Right atrium auricular region (tissue), 2 donors: ENCODE measurements around the gene LY9. TPM values are rescaled to one million over a fixed set of nuclear protein-coding genes. Genes with fewer than 3 reads are reported as not detected.

Experiments used
- DNase-seq: peaks from one replicate; pipeline ENCODE4 v3.0.0-alpha.2; 2019; ENCODE audit warnings: low spot score
- H3K27ac ChIP-seq, 2 donors: fragments of 200-600 bp; sonication (generic); 1 replicate in 1 of 2; 2 replicates in 1 of 2; pipeline ENCODE4 v1.5.1; 2016 to 2019
- H3K27me3 ChIP-seq, 2 donors: fragments of 200-600 bp; sonication (generic); one replicate each; pipeline versions ENCODE4 v1.5.1 to v1.6.0; 2017 to 2019
- H3K36me3 ChIP-seq: fragments of 200-600 bp; sonication (generic); one replicate; pipeline ENCODE4 v1.5.1; 2016
- H3K4me1 ChIP-seq, 2 donors: fragments of 200-600 bp; sonication (generic); one replicate each; pipeline versions ENCODE4 v1.5.1 to v1.6.0; 2017 to 2019
- H3K4me3 ChIP-seq, 2 donors: fragments of 200-600 bp; sonication (generic); 1 replicate in 1 of 2; 2 replicates in 1 of 2; pipeline ENCODE4 v1.5.1; 2017 to 2019; ENCODE audit warnings: mild to moderate bottlenecking in 1 of 2, moderate library complexity in 1 of 2
- H3K9me3 ChIP-seq, 2 donors: fragments of 200-600 bp; sonication (generic); one replicate each; pipeline ENCODE4 v1.5.1; 2019
- total RNA-seq, 2 donors: library from RNA; depleted of rRNA; stranded (reverse); fragments of >200 nt; gene quantifications; one replicate each; pipeline ENCODE4 v1.1.0, GENCODE V29; 2016
- TF ChIP-seq, protein P1 (sequence below), 2 donors: fragments of 200-600 bp; sonication (generic); IDR thresholded peaks; one replicate each; pipeline ENCODE4 v1.5.1; 2019; ENCODE audit warnings: antibody characterized with exemption in 2 of 2

Gene LY9
- total RNA-seq, 2 donors from 2014 or later = 0.19 to 0.20 TPM

GRCh38 chr1:160838888-160839287 lies 42.9 kb downstream of the LY9 start:
- no peaks in the 10 kb centered on the region for H3K27me3 ChIP-seq
- H3K36me3 ChIP-seq = no peaks in the 10 kb centered on the region
- H3K27ac ChIP-seq = no peak overlapping the region

DNA sequence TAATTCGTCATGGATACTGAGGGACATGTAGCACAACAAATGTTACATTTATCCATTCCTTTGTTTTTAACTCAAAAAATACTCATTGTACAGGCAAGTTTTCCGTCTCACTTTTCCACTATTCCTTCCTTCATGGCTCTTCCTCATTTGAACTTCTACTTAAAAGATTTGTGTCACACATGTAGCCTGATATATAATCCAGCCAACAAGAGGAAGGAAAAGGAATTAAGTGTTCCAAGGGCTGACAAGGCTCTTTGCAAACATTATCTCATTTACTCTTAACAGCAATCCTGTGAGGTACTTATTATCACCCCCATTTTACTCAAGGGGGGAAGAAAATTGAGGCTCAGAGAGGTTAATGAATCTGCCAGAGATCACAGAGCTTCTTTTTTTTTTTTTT lies 43.8 kb downstream of the LY9 start:
- Histone ChIP-seq H3K4me1 (peaks cover 0 to 8% of the 10 kb centered on the region in 2 donors), H3K27ac (no peak overlapping the region), H3K36me3 (no peaks in the 10 kb centered on the region), H3K9me3 (no peaks in the 10 kb centered on the region), H3K4me3 (no peak overlapping the region), H3K27me3 (no peaks in the 10 kb centered on the region)
- no peak for DNase-seq
- TF ChIP-seq, protein P1, sequence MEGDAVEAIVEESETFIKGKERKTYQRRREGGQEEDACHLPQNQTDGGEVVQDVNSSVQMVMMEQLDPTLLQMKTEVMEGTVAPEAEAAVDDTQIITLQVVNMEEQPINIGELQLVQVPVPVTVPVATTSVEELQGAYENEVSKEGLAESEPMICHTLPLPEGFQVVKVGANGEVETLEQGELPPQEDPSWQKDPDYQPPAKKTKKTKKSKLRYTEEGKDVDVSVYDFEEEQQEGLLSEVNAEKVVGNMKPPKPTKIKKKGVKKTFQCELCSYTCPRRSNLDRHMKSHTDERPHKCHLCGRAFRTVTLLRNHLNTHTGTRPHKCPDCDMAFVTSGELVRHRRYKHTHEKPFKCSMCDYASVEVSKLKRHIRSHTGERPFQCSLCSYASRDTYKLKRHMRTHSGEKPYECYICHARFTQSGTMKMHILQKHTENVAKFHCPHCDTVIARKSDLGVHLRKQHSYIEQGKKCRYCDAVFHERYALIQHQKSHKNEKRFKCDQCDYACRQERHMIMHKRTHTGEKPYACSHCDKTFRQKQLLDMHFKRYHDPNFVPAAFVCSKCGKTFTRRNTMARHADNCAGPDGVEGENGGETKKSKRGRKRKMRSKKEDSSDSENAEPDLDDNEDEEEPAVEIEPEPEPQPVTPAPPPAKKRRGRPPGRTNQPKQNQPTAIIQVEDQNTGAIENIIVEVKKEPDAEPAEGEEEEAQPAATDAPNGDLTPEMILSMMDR (IDR thresholded peaks at IDR 0.05) = no peak

More at GRCh38 chr1:160838888-160839287, 42.9 kb downstream of the LY9 start:
- H3K9me3 ChIP-seq = no peaks in the 10 kb centered on the region
- peaks cover 0 to 8% of the 10 kb centered on the region in 2 donors for H3K4me1 ChIP-seq
- TF ChIP-seq, protein P1 (IDR thresholded peaks at IDR 0.05) = no peak
- DNase-seq = no peak
- H3K4me3 ChIP-seq = no peak overlapping the region

GRCh38 chr1:160841079-160841478 lies 45.1 kb downstream of the LY9 start:
- Histone ChIP-seq H3K4me1 (peaks cover 0 to 8% of the 10 kb centered on the region in 2 donors), H3K36me3 (no peaks in the 10 kb centered on the region), H3K27ac (no peak overlapping the region), H3K9me3 (no peaks in the 10 kb centered on the region), H3K4me3 (no peak overlapping the region), H3K27me3 (no peaks in the 10 kb centered on the region)
- TF ChIP-seq, protein P1 (IDR thresholded peaks at IDR 0.05) = no peak
- DNase-seq = no peak

GRCh38 chr1:160844447-160845232 lies 48.7 kb downstream of the LY9 start:
- TF ChIP-seq, protein P1 (IDR thresholded peaks at IDR 0.05) = no peak
- no peak for DNase-seq

DNA sequence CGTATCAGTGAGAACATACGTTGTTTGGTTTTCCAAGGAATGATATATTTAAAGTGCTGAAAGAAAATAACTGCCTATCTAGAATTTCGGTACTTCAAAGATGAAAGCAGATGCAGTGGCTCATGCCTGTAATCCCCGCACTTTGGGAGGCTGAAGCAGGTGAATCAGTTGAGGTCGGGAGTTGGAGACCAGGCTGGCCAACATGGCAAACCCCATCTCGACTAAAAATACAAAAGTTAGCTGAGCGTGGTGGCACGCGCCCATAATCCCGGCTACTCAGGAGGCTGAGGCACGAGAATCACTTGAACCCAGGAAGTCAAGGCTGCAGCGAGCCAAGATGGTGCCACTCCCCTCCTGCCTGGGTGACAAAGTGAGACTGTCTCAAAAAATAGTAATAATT lies 50.3 kb downstream of the LY9 start:
- no peak for DNase-seq
- Histone ChIP-seq H3K4me3 (no peak overlapping the region), H3K9me3 (no peaks in the 10 kb centered on the region), H3K4me1 (no peaks in the 10 kb centered on the region), H3K27me3 (no peaks in the 10 kb centered on the region), H3K36me3 (no peaks in the 10 kb centered on the region), H3K27ac (no peak overlapping the region)
- TF ChIP-seq, protein P1 (IDR thresholded peaks at IDR 0.05) = no peak

More at GRCh38 chr1:160844447-160845232, 48.7 kb downstream of the LY9 start:
- H3K4me3 ChIP-seq = no peak overlapping the region
- H3K27me3 ChIP-seq = no peaks in the 10 kb centered on the region
- no peaks in the 10 kb centered on the region for H3K4me1 ChIP-seq
- no peaks in the 10 kb centered on the region for H3K9me3 ChIP-seq
- H3K27ac ChIP-seq = no peak overlapping the region
- H3K36me3 ChIP-seq = no peaks in the 10 kb centered on the region
